HEK293 (cell line): ENCODE data around the gene ZFP36.

Experiments used
- AEBP2 ChIP-seq: fragments of 450-650 bp; formaldehyde crosslinking; IDR thresholded peaks from 2 replicates; pipeline ENCODE4 v1.5.1; 2016; ENCODE audit warnings: missing biosample characterization, missing genetic modification characterization, borderline replicate concordance
- KLF7 ChIP-seq: fragments of 450-650 bp; formaldehyde crosslinking; IDR thresholded peaks from 2 replicates; pipeline ENCODE4 v1.5.1; 2016; ENCODE audit warnings: missing biosample characterization, missing genetic modification characterization, borderline replicate concordance
- MYNN ChIP-seq: fragments of 450-650 bp; formaldehyde crosslinking; IDR thresholded peaks from 2 replicates; pipeline ENCODE4 v1.5.1; 2016; ENCODE audit warnings: missing biosample characterization, missing genetic modification characterization, borderline replicate concordance
- PRDM4 ChIP-seq: fragments of 450-650 bp; formaldehyde crosslinking; IDR thresholded peaks from 2 replicates; pipeline ENCODE4 v1.5.1; 2017; ENCODE audit warnings: missing biosample characterization, missing genetic modification characterization
- REST ChIP-seq: fragments of 450-650 bp; formaldehyde crosslinking; IDR thresholded peaks from 2 replicates; pipeline ENCODE4 v1.5.1; 2016; ENCODE audit warnings: missing biosample characterization, missing genetic modification characterization
- TRIM28 ChIP-seq: IDR thresholded peaks from 2 replicates; pipeline ENCODE4 v1.6.1; 2011; ENCODE audit warnings: low read length, control low read depth, borderline replicate concordance
- ZFHX2 ChIP-seq: fragments of 450-650 bp; formaldehyde crosslinking; conservative IDR thresholded peaks from 2 replicates; pipeline ENCODE4 v1.5.1; 2016; ENCODE audit warnings: missing biosample characterization, missing genetic modification characterization
- ZFP41 ChIP-seq: fragments of 450-650 bp; formaldehyde crosslinking; IDR thresholded peaks from 2 replicates; pipeline ENCODE4 v1.5.1; 2016; ENCODE audit warnings: missing biosample characterization, missing genetic modification characterization, borderline replicate concordance
- ZNF114 ChIP-seq: fragments of 450-650 bp; formaldehyde crosslinking; IDR thresholded peaks from 2 replicates; pipeline ENCODE4 v1.5.0; 2017; ENCODE audit warnings: missing biosample characterization, missing genetic modification characterization
- ZNF174 ChIP-seq: fragments of 450-650 bp; formaldehyde crosslinking; IDR thresholded peaks from 2 replicates; pipeline ENCODE4 v1.5.0; 2017; ENCODE audit warnings: missing biosample characterization, mild to moderate bottlenecking, missing genetic modification characterization
- ZNF223 ChIP-seq: fragments of 450-650 bp; formaldehyde crosslinking; IDR thresholded peaks from 2 replicates; pipeline ENCODE4 v1.5.1; 2016; ENCODE audit warnings: missing biosample characterization, missing genetic modification characterization
- ZNF311 ChIP-seq: fragments of 450-650 bp; formaldehyde crosslinking; IDR thresholded peaks from 2 replicates; pipeline ENCODE4 v1.5.1; 2017; ENCODE audit warnings: missing biosample characterization, missing genetic modification characterization, borderline replicate concordance
- ZNF354C ChIP-seq: fragments of 450-650 bp; formaldehyde crosslinking; IDR thresholded peaks from 2 replicates; pipeline ENCODE4 v1.5.1; 2016; ENCODE audit warnings: missing biosample characterization, missing genetic modification characterization, low read depth, borderline replicate concordance
- ZNF423 ChIP-seq: fragments of 450-650 bp; formaldehyde crosslinking; IDR thresholded peaks from 2 replicates; pipeline ENCODE4 v1.5.1; 2016; ENCODE audit warnings: missing biosample characterization, missing genetic modification characterization
- ZNF513 ChIP-seq: fragments of 450-650 bp; IDR thresholded peaks from 2 replicates; pipeline ENCODE4 v1.5.1; 2018; ENCODE audit warnings: missing biosample characterization, missing genetic modification characterization
- ZNF548 ChIP-seq: fragments of 450-650 bp; formaldehyde crosslinking; IDR thresholded peaks from 2 replicates; pipeline ENCODE4 v1.5.1; 2016; ENCODE audit warnings: missing biosample characterization, missing genetic modification characterization
- ZNF560 ChIP-seq: fragments of 450-650 bp; formaldehyde crosslinking; IDR thresholded peaks from 2 replicates; pipeline ENCODE4 v1.5.1; 2017; ENCODE audit warnings: missing biosample characterization, missing genetic modification characterization, borderline replicate concordance
- ZNF585B ChIP-seq: fragments of 450-650 bp; formaldehyde crosslinking; IDR thresholded peaks from 2 replicates; pipeline ENCODE4 v1.5.1; 2016; ENCODE audit warnings: missing biosample characterization, missing genetic modification characterization
- ZNF600 ChIP-seq: fragments of 450-650 bp; formaldehyde crosslinking; IDR thresholded peaks from 2 replicates; pipeline ENCODE4 v1.5.1; 2016; ENCODE audit warnings: missing biosample characterization, missing genetic modification characterization
- ZNF610 ChIP-seq: fragments of 450-650 bp; formaldehyde crosslinking; IDR thresholded peaks from 2 replicates; pipeline ENCODE4 v1.5.1; 2016; ENCODE audit warnings: missing biosample characterization, missing genetic modification characterization, borderline replicate concordance
- ZNF639 ChIP-seq: fragments of 450-650 bp; formaldehyde crosslinking; IDR thresholded peaks from 2 replicates; pipeline ENCODE4 v1.5.1; 2016; ENCODE audit warnings: missing biosample characterization, missing genetic modification characterization
- ZNF670 ChIP-seq: fragments of 450-650 bp; formaldehyde crosslinking; IDR thresholded peaks from 2 replicates; pipeline ENCODE4 v1.5.1; 2016; ENCODE audit warnings: missing biosample characterization, missing genetic modification characterization, low read depth
- ZNF777 ChIP-seq: fragments of 450-650 bp; formaldehyde crosslinking; IDR thresholded peaks from 2 replicates; pipeline ENCODE4 v1.5.1; 2017; ENCODE audit warnings: missing biosample characterization, missing genetic modification characterization, borderline replicate concordance
- ZNF785 ChIP-seq: fragments of 450-650 bp; formaldehyde crosslinking; IDR thresholded peaks from 2 replicates; pipeline ENCODE4 v1.5.1; 2016; ENCODE audit warnings: missing biosample characterization, missing genetic modification characterization
- ZNF830 ChIP-seq: fragments of 450-650 bp; IDR thresholded peaks from 2 replicates; pipeline ENCODE4 v1.5.0; 2018; ENCODE audit warnings: missing biosample characterization, missing genetic modification characterization, low read depth, mild to moderate bottlenecking, moderate library complexity
- ZSCAN30 ChIP-seq: fragments of 450-650 bp; IDR thresholded peaks from 2 replicates; pipeline ENCODE4 v1.5.1; 2018; ENCODE audit warnings: missing biosample characterization, mild to moderate bottlenecking, missing genetic modification characterization, moderate library complexity

ZFP36 gene

GRCh38 chr19:39435499-39436349 lies 29.1 kb downstream of the ZFP36 start, which contains the start of gene RPS16 (continued):
- TF ChIP-seq ZNF513 (tag by site-specific recombination) (no peak; the same call in 1 of the 2 replicates), ZNF600 (tag by site-specific recombination) (no peak), ZNF610 (tag by site-specific recombination) (no peak), ZNF548 (tag by site-specific recombination) (no peak), ZNF311 (tag by site-specific recombination) (no peak), ZNF585B (no peak), ZNF560 (tag by site-specific recombination) (no peak), ZFP41 (0 out of 2 replicates have a peak, but pooled peaks have one; percentile 9), KLF7 (tag by site-specific recombination) (0 out of 2 replicates have a peak, but pooled peaks have one; percentile 66), ZNF354C (tag by site-specific recombination) (no peak), ZNF639 (peak; percentile 87), ZNF114 (tag by site-specific recombination) (no peak), MYNN (no peak), ZNF174 (tag by site-specific recombination) (no peak), ZNF223 (tag by site-specific recombination) (no peak), ZNF670 (tag by site-specific recombination) (no peak), ZSCAN30 (tag by site-specific recombination) (peak; percentile 79), AEBP2 (no peak), TRIM28 (no peak), ZFHX2 (tag by site-specific recombination) (peak; percentile 92), ZNF830 (no peak), ZNF785 (0 out of 2 replicates have a peak, but pooled peaks have one; percentile 35), REST (tag by site-specific recombination) (no peak; the same call in 1 of the 2 replicates), ZNF423 (tag by site-specific recombination) (no peak), ZNF777 (tag by site-specific recombination) (peak; percentile 80; the same call in 1 of the 2 replicates), PRDM4 (peak; percentile 30; the same call in 1 of the 2 replicates)
